Mucosa of stomach (tissue), 1 donor: ENCODE data around the gene FICD.

Experiments
- H3K27me3 ChIP-seq: one replicate; pipeline ENCODE4 v1.7.0; 2013; ENCODE audit warnings: mild to moderate bottlenecking, low read length; ENCODE audit not compliant: control insufficient read depth, insufficient read depth
- H3K36me3 ChIP-seq: one replicate; pipeline ENCODE4 v1.7.0; 2013; ENCODE audit warnings: low read length; ENCODE audit not compliant: control insufficient read depth, insufficient read depth
- H3K4me1 ChIP-seq: one replicate; pipeline ENCODE4 v1.7.0; 2013; ENCODE audit warnings: mild to moderate bottlenecking, low read length; ENCODE audit not compliant: control insufficient read depth, insufficient read depth
- H3K4me3 ChIP-seq: one replicate; pipeline ENCODE4 v1.7.0; 2013; ENCODE audit warnings: low read length
- H3K9ac ChIP-seq: one replicate; pipeline ENCODE4 v1.7.0; 2013; ENCODE audit warnings: mild to moderate bottlenecking, low read length, moderate library complexity
- H3K9me3 ChIP-seq: one replicate; pipeline ENCODE4 v1.7.0; 2013; ENCODE audit warnings: mild to moderate bottlenecking, low read length, moderate library complexity; ENCODE audit not compliant: control insufficient read depth
- donor health status: Pancreatic carcinoma.

Gene FICD

DNA sequence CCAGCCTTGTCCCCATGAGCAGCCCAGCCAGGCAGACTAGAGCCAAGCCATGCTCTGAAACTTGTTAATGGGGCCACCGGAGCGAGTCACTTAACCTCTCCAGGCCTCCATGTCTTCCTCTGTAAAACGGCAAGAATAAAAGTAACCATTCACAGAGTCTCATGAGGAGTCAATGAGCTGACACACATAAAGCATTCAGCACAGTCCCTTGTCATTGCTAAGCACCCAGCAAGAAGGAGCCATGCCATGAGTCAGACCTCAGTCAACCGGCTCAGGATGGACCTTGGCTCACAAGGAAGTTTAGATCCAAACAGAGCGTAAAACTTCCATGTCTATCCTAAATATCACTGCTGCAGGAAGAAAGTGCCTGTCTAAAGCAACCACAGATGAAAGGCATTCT lies 10.6 kb downstream of the FICD start:
- H3K4me3 ChIP-seq = no peak overlapping the region
- no peaks in the 10 kb centered on the region for H3K4me1 ChIP-seq
- no peaks in the 10 kb centered on the region for H3K27me3 ChIP-seq
- no peak overlapping the region for H3K9ac ChIP-seq
- H3K9me3 ChIP-seq = no peaks in the 10 kb centered on the region
- H3K36me3 ChIP-seq = peaks cover 36% of the 10 kb centered on the region

DNA sequence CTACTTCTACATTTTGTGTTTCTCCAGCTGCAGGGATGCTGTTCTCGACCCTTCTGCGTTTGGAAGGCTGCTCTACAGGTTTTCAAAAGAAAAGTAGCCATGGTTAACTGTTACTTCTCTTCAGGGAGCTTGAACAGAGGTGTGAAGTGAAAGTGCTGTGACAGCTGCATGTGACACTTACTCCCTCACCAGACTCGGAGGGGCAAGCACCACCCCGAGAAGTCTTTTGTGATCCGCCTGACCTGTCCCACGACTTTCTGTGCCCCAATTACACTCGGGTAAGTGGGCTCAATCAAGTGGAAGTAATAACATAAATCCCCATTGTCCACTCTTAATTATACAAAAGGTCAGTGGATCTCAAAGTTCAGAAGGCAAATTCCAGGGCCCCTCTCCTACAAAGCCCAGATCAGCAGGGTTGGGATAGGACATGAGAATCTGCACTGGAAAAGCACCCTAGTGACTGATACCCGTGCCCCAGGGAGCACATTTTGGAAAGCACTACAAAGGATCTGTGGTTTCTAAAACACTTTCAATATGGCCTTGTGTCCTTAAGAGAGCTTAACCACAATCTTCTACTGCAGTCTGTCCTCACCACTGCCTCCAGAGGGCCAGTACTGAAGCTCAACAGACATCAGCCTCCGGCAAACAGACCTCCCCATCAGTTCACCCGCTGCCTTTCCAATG lies 11.5 kb downstream of the FICD start:
- peaks cover 36% of the 10 kb centered on the region for H3K36me3 ChIP-seq
- H3K9me3 ChIP-seq = no peaks in the 10 kb centered on the region
- H3K4me1 ChIP-seq = no peaks in the 10 kb centered on the region
- H3K9ac ChIP-seq = no peak overlapping the region
- H3K27me3 ChIP-seq = no peaks in the 10 kb centered on the region
- H3K4me3 ChIP-seq = no peak overlapping the region

DNA sequence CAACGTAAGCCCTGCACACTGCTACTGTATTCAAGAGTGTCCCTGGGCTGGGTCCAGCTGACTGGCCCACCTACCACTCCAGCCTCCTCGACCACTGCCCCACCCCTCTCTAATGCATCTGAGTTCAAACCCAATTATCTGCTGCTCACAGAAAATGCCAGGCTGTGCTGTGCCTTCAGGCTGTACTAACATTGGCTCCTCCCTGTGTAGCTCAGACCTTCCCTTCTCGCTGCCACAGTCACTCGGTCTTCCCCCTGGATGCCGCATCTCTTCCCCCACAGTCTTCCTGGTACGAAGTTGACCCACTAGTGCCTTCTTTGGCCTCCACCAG lies 12.1 kb downstream of the FICD start:
- peaks cover 36% of the 10 kb centered on the region for H3K36me3 ChIP-seq
- no peaks in the 10 kb centered on the region for H3K27me3 ChIP-seq
- H3K4me1 ChIP-seq = no peaks in the 10 kb centered on the region
- no peak overlapping the region for H3K4me3 ChIP-seq
- no peaks in the 10 kb centered on the region for H3K9me3 ChIP-seq
- no peak overlapping the region for H3K9ac ChIP-seq

DNA sequence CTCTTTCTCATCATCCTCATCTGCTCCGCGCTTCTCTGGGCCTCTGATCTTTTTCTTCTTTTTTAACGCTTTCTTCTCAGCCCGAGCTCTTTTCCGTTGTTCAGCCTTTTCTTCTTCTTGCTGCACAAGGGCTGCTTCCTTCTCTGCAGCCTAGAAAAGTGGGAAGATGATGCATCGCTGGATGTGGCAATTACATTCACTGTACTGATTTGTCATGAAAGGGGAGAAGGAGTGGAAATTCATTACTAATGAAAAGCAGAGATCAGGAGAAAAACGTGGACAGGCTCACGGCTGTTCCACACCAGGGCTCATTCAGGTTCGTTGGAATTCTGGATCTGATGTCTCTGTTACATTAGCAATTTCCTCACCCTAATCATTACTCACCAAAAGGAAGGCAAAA lies 15.1 kb downstream of the FICD start:
- Histone ChIP-seq H3K27me3 (no peaks in the 10 kb centered on the region), H3K9ac (no peak overlapping the region), H3K4me1 (no peaks in the 10 kb centered on the region), H3K4me3 (no peak overlapping the region), H3K9me3 (no peaks in the 10 kb centered on the region), H3K36me3 (peaks cover 23% of the 10 kb centered on the region)

DNA sequence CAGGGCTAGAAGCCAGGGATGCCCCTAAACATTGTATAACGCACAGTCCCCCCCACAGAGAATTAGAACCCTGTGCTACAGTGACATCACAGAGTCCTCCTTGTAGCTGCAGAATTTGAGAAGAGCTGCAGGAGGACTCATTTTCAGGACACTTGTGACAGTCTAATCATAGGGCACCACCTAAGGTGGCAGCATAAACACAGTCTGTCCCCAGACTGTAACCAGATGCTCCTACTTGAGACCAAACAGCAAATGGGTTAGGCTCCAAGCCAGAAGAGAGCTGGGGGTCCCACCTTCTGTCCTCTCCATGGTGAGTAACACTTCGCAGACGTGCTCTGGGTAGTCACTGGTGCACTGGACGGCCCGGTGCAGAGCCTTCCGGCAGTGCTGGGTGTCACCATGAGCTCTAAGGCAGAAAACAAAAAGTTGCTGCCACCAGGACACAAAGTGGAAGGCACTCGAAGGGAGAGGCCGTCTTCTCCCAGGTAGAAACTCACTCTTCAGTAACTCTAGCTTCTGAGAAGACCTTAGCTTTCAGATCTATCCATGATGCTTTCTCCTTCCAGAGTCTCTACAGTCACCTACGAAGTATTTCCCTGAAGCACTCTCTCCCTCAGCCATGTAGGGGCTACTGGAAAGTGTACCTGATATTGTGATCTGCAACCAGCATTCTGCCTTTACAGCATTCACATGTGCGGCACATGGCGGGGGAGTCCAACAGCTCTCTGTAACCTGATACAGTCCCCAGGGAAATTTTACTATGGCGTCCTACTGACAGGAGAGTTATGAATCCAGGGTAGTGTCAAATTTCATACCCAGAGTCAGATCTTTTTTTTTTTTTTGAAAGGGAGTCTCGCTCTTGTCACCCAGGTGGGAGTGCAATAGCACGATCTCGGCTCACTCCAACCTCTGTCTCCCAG lies 17.1 kb downstream of the FICD start:
- peaks cover 10% of the 10 kb centered on the region for H3K36me3 ChIP-seq
- no peaks in the 10 kb centered on the region for H3K27me3 ChIP-seq
- H3K4me1 ChIP-seq = no peaks in the 10 kb centered on the region
- no peak overlapping the region for H3K4me3 ChIP-seq
- H3K9ac ChIP-seq = no peak overlapping the region
- H3K9me3 ChIP-seq = no peaks in the 10 kb centered on the region

DNA sequence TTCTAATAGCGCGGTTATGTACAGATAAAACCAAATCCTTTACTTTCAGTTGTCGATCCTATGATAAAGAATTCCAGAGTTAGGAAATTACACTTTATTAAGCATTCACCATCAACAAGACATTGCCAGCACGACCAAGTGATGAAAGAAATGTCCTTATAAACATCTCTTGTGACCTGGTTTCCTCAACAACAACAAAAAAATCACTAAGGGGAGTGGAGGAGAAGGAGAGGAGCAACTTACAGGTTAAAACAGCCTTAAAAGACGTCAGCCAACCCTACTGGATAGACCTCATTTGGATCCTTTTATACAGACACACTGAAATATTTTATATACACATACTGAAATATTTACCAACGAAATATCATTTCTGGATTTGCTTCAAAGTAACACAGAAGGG lies 23.1 kb downstream of the FICD start:
- no peak overlapping the region for H3K9ac ChIP-seq

DNA sequence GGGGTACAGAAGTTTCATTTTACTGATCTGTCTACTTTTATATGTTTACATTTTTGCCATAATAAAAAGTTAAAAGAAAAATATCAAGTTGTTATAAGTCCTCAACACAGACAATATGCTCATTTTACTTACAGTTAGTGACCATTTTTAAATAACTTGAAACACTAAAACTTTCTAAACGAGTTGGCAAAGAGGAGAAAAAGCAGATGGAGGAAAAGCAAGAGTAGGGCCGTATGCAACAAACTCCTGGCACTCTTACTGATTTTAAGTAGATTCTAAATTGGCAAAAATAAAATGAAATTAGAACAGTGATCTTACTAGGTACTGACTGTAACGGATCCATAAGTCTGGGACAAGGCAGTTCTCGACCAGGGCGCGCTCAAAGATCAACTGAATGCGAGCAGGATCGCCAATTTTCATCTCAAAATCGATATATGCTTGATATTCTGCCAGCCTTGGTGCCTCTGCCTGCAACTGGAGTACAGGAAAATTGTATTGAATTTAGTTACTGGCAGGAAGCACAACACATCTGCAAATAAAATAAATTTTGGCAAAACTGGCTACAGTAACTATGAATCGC lies 23.6 kb downstream of the FICD start:
- Histone ChIP-seq H3K9me3 (no peaks in the 10 kb centered on the region), H3K27me3 (no peaks in the 10 kb centered on the region), H3K9ac (no peak overlapping the region), H3K4me1 (no peaks in the 10 kb centered on the region), H3K4me3 (no peak overlapping the region), H3K36me3 (no peaks in the 10 kb centered on the region)

More for the DNA sequence above, 23.1 kb downstream of the FICD start:
- H3K36me3 ChIP-seq = no peaks in the 10 kb centered on the region
- H3K27me3 ChIP-seq = no peaks in the 10 kb centered on the region
- no peaks in the 10 kb centered on the region for H3K4me1 ChIP-seq
- H3K9me3 ChIP-seq = no peaks in the 10 kb centered on the region
- no peak overlapping the region for H3K4me3 ChIP-seq

DNA sequence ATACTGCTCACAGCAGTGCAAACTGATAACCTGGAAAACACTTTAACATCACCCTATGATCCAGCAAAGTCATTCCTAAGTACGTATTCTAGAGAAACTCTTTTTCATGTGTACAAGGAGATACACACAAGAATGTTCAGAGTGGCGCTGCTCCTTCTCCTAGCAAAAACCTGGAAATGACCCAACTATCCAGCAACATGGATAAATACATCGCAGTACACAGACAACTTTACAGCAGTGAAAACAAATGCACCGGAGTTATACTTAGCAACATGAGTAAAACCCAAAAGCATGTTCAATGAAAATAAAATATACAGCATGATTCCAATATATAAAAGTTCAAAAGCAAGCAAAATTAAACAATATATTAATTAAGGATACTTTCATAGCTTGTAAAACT lies 27.2 kb downstream of the FICD start:
- no peaks in the 10 kb centered on the region for H3K4me1 ChIP-seq
- no peaks in the 10 kb centered on the region for H3K27me3 ChIP-seq
- H3K9me3 ChIP-seq = no peaks in the 10 kb centered on the region
- H3K9ac ChIP-seq = no peak overlapping the region
- H3K4me3 ChIP-seq = no peak overlapping the region
- H3K36me3 ChIP-seq = peaks cover 7% of the 10 kb centered on the region

DNA sequence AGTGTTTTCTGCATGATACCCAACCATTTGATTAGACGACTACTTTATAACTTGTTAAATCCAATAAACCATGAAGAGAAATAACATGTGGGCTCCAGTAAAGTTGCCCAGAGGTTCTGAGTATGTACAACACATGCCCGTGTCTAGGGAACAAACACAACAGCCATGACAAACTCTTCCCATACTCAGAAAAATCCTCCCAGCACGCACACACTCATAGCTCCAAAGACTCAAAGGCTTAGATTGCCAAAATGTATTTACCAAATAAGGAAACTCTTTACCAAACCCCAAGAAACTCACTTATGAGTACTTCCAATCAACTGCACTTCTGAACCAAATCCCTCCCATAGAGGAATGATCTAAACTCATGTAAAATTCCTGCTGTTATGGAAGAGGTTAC lies 28.6 kb downstream of the FICD start:
- Histone ChIP-seq H3K9ac (no peak overlapping the region), H3K4me1 (no peaks in the 10 kb centered on the region), H3K4me3 (no peak overlapping the region), H3K36me3 (peaks cover 14% of the 10 kb centered on the region), H3K9me3 (no peaks in the 10 kb centered on the region), H3K27me3 (no peaks in the 10 kb centered on the region)

DNA sequence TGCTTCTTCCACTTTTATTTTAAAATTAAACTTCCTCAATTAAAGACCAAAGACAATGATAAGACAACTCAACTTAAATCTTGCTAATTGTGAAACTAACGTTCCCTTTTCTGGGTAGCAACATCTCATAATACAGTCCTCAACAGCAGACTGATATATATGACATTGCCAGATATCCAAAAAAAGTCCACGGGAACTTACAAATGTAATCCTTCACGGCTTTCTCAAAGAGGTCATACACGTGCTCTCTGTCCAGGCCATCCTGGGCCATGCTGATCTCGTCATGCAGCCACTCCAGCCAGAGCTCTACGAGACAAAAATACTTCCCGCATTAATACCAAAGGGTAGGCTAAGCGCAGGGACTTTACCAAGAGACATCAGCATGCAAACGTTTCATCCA lies 32.6 kb downstream of the FICD start:
- Histone ChIP-seq H3K4me1 (no peaks in the 10 kb centered on the region), H3K4me3 (no peak overlapping the region), H3K36me3 (peaks cover 14% of the 10 kb centered on the region), H3K9me3 (no peaks in the 10 kb centered on the region), H3K9ac (no peak overlapping the region), H3K27me3 (no peaks in the 10 kb centered on the region)

DNA sequence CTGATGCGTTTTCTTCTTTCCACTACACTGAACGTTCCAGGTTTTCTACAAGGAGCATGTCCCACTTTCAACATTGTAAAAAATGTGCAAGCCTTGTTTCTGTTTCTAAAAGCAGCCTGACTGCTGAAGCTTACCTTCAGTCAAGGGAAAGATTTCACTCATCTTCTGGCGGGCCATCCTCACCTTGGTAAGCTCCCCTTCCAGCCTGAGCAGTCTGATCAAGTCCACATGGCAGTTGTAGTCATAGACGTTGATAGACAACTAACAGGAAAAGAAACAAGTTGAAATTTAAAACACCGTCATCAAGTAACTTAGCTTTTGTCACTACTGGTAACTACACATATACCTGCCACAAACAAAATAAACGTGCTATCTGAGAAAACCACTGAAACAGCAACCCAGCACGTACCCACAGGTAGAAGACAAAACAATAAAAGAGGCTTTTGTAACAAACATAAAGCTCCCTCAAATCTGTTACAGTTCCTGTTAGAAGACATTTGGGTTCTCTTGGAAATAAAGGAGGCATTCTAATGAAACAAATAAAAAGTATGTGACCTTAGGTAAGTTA lies 34.0 kb downstream of the FICD start:
- Histone ChIP-seq H3K4me1 (no peaks in the 10 kb centered on the region), H3K36me3 (peaks cover 14% of the 10 kb centered on the region), H3K27me3 (no peaks in the 10 kb centered on the region), H3K9me3 (no peaks in the 10 kb centered on the region), H3K9ac (no peak overlapping the region), H3K4me3 (no peak overlapping the region)

DNA sequence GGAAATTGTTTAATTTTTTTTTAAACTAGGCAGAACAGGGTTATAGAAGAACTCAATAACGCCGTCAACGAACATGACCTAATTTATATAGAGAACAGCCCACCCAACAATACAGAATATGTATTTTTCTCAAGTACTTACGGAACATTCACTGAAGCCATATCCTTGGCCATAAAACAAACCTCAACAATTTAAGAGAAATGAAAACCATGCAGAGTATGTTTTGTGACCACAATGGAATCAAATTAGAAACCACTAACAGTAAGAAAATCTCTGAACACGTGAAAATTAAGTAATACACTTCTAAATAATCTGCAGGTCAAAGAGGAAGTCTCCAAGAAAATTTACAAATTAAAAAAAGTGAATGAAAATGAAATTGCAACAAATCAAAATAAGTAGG lies 36.5 kb downstream of the FICD start:
- H3K9ac ChIP-seq = no peak overlapping the region
- no peaks in the 10 kb centered on the region for H3K27me3 ChIP-seq
- no peak overlapping the region for H3K4me3 ChIP-seq
- H3K4me1 ChIP-seq = no peaks in the 10 kb centered on the region
- H3K36me3 ChIP-seq = peaks cover 7% of the 10 kb centered on the region
- H3K9me3 ChIP-seq = no peaks in the 10 kb centered on the region
